IPS-11a (cell line): Measurements from ENCODE around the gene ABCC1.

ENCODE experiments used
- H3K4me3 ChIP-seq: one replicate; pipeline ENCODE4 v1.5.1; 2013; ENCODE audit warnings: low read depth, low read length, control low read depth

ABCC1 gene

GRCh38 chr16:16016388-16016964 is 67.1 kb downstream of the ABCC1 start:
- H3K4me3 ChIP-seq, result no peak overlapping the region

GRCh38 chr16:16017812-16018211 is 68.4 kb downstream of the ABCC1 start:
- no peak overlapping the region for H3K4me3 ChIP-seq

GRCh38 chr16:16018705-16019104 is 69.3 kb downstream of the ABCC1 start:
- no peak overlapping the region for H3K4me3 ChIP-seq

GRCh38 chr16:16019488-16019887 is 70.1 kb downstream of the ABCC1 start:
- H3K4me3 ChIP-seq, result no peak overlapping the region

GRCh38 chr16:16020291-16020690 is 70.9 kb downstream of the ABCC1 start:
- H3K4me3 ChIP-seq, result no peak overlapping the region

- no peak overlapping the region for H3K4me3 ChIP-seq
These were observed 71.6 kb downstream of the ABCC1 start for GRCh38 chr16:16021020-16021419.

- H3K4me3 ChIP-seq, result no peak overlapping the region
These were observed 72.2 kb downstream of the ABCC1 start for GRCh38 chr16:16021646-16021987.

GRCh38 chr16:16021988-16022682 is 72.7 kb downstream of the ABCC1 start:
- no peak overlapping the region for H3K4me3 ChIP-seq

- no peak overlapping the region for H3K4me3 ChIP-seq
These were observed 73.3 kb downstream of the ABCC1 start for GRCh38 chr16:16022683-16023064.

GRCh38 chr16:16025214-16025968 is 76.0 kb downstream of the ABCC1 start:
- H3K4me3 ChIP-seq, result no peak overlapping the region

GRCh38 chr16:16027728-16028310 is 78.4 kb downstream of the ABCC1 start:
- H3K4me3 ChIP-seq, result no peak overlapping the region

GRCh38 chr16:16028311-16028999 is 79.0 kb downstream of the ABCC1 start:
- H3K4me3 ChIP-seq, result no peak overlapping the region

- H3K4me3 ChIP-seq, result no peak overlapping the region
These were observed 80.1 kb downstream of the ABCC1 start for GRCh38 chr16:16029431-16030011.

- H3K4me3 ChIP-seq, result no peak overlapping the region
These were observed 81.0 kb downstream of the ABCC1 start for GRCh38 chr16:16030449-16030848.

GRCh38 chr16:16031401-16031800 is 82.0 kb downstream of the ABCC1 start:
- H3K4me3 ChIP-seq, result no peak overlapping the region

- H3K4me3 ChIP-seq, result no peak overlapping the region
These were observed 83.0 kb downstream of the ABCC1 start for GRCh38 chr16:16032271-16032979.

- no peak overlapping the region for H3K4me3 ChIP-seq
These were observed 83.8 kb downstream of the ABCC1 start for GRCh38 chr16:16033208-16033717.

GRCh38 chr16:16036359-16036792 is 87.0 kb downstream of the ABCC1 start:
- no peak overlapping the region for H3K4me3 ChIP-seq

GRCh38 chr16:16037521-16037920 is 88.1 kb downstream of the ABCC1 start:
- no peak overlapping the region for H3K4me3 ChIP-seq

GRCh38 chr16:16037970-16038369 is 88.6 kb downstream of the ABCC1 start:
- no peak overlapping the region for H3K4me3 ChIP-seq
